Fibroblast of lung (primary cell): ENCODE measurements around the gene F11. TPM values are rescaled to one million over a fixed set of nuclear protein-coding genes. Genes with fewer than 3 reads are reported as not detected.
A peak's percentile ranks its signal among the peaks of the same experiment; 100 is the strongest.

Experiments
- DNase-seq, 2 donors: peaks; one replicate each; pipeline versions ENCODE4 v3.0.0 to v3.0.0-alpha.2; 2010; ENCODE audit warnings: low read depth in 2 of 2
- H2AFZ ChIP-seq: 2 replicates; pipeline ENCODE4 v1.5.1; 2012; ENCODE audit warnings: low read length, control low read depth, inconsistent platforms
- H3K27ac ChIP-seq: 2 replicates; pipeline ENCODE4 v1.5.1; 2011; ENCODE audit warnings: low read length, control low read depth; ENCODE audit not compliant: insufficient read depth
- H3K27me3 ChIP-seq: 2 replicates; pipeline ENCODE4 v1.5.1; 2011; ENCODE audit warnings: mild to moderate bottlenecking, low read length; ENCODE audit not compliant: control insufficient read depth, insufficient read depth
- H3K36me3 ChIP-seq: 2 replicates; pipeline ENCODE4 v1.5.1; 2011; ENCODE audit warnings: low read length; ENCODE audit not compliant: control insufficient read depth, insufficient read depth
- H3K4me1 ChIP-seq: 2 replicates; pipeline ENCODE4 v1.5.1; 2011; ENCODE audit warnings: low read length; ENCODE audit not compliant: control insufficient read depth, insufficient read depth; ENCODE audit errors: extremely low read depth
- H3K4me2 ChIP-seq: 2 replicates; pipeline ENCODE4 v1.5.1; 2011; ENCODE audit warnings: low read length, control low read depth; ENCODE audit not compliant: insufficient read depth; ENCODE audit errors: extremely low read depth
- H3K4me3 ChIP-seq, 4 experiments: fragments of 200-600 bp in 1 of 4; sonication (generic) in 1 of 4; replicated peaks in 1 of 4; 2 replicates each; pipeline ENCODE4 v1.5.1; 2011 to 2016; ENCODE audit warnings: low read length in 4 of 4, low read depth in 3 of 4, mild to moderate bottlenecking in 3 of 4, control low read depth in 2 of 4, inconsistent platforms in 1 of 4, mixed read lengths in 1 of 4; ENCODE audit not compliant: insufficient read depth in 1 of 4; ENCODE audit errors: control extremely low read depth in 1 of 4
- H3K79me2 ChIP-seq: 2 replicates; pipeline ENCODE4 v1.5.1; 2012; ENCODE audit warnings: mild to moderate bottlenecking, low read length, inconsistent platforms; ENCODE audit not compliant: control insufficient read depth, insufficient read depth
- H3K9ac ChIP-seq: 2 replicates; pipeline ENCODE4 v1.5.1; 2011; ENCODE audit warnings: mild to moderate bottlenecking, low read length, control low read depth; ENCODE audit not compliant: insufficient read depth
- H3K9me3 ChIP-seq: 2 replicates; pipeline ENCODE4 v1.5.1; 2012; ENCODE audit warnings: low read depth, low read length; ENCODE audit not compliant: control insufficient read depth, insufficient read depth
- H4K20me1 ChIP-seq: 2 replicates; pipeline ENCODE4 v1.5.1; 2011; ENCODE audit warnings: low read length; ENCODE audit not compliant: control insufficient read depth, insufficient read depth; ENCODE audit errors: extremely low read depth
- CTCF ChIP-seq, 2 donors: IDR thresholded peaks in 1 of 2; conservative IDR thresholded peaks in 1 of 2; 1 replicate in 1 of 2; 2 replicates in 1 of 2; pipeline ENCODE4 v1.5.1; 2011 to 2012; ENCODE audit warnings: low read length in 2 of 2, control low read depth in 1 of 2, inconsistent platforms in 1 of 2, low read depth in 1 of 2, mild to moderate bottlenecking in 1 of 2
- EZH2 ChIP-seq: IDR thresholded peaks from 2 replicates; pipeline ENCODE4 v1.5.1; 2012; ENCODE audit warnings: low read length, control low read depth, mild to moderate bottlenecking; ENCODE audit errors: missing control alignments
- polyA minus RNA-seq: library from RNA; depleted of rRNA, polyadenylated mRNA; stranded (reverse); fragments of >200 nt; gene quantifications from 2 replicates; pipeline ENCODE4 v1.2.3, GENCODE V29; 2011; ENCODE audit warnings: low replicate concordance
- polyA plus RNA-seq, 2 donors: library from polyadenylated mRNA; depleted of rRNA in 1 of 2; stranded (reverse) in 1 of 2; unstranded in 1 of 2; fragments of >200 nt; gene quantifications; 2 replicates each; pipeline ENCODE4 v1.2.1, GENCODE V29; 2011 to 2012; ENCODE audit warnings: missing spikeins in 1 of 2
- total RNA-seq: library from RNA; depleted of rRNA; stranded (reverse); fragments of >200 nt; gene quantifications from 2 replicates; pipeline ENCODE4 v1.2.1, GENCODE V29; 2014

F11 gene
- total RNA-seq (not detected in 2 replicates), polyA plus RNA-seq (not detected in 2 replicates), polyA minus RNA-seq (not detected in 2 replicates)
- not detected in 2 replicates for polyA plus RNA-seq (2012)

DNA sequence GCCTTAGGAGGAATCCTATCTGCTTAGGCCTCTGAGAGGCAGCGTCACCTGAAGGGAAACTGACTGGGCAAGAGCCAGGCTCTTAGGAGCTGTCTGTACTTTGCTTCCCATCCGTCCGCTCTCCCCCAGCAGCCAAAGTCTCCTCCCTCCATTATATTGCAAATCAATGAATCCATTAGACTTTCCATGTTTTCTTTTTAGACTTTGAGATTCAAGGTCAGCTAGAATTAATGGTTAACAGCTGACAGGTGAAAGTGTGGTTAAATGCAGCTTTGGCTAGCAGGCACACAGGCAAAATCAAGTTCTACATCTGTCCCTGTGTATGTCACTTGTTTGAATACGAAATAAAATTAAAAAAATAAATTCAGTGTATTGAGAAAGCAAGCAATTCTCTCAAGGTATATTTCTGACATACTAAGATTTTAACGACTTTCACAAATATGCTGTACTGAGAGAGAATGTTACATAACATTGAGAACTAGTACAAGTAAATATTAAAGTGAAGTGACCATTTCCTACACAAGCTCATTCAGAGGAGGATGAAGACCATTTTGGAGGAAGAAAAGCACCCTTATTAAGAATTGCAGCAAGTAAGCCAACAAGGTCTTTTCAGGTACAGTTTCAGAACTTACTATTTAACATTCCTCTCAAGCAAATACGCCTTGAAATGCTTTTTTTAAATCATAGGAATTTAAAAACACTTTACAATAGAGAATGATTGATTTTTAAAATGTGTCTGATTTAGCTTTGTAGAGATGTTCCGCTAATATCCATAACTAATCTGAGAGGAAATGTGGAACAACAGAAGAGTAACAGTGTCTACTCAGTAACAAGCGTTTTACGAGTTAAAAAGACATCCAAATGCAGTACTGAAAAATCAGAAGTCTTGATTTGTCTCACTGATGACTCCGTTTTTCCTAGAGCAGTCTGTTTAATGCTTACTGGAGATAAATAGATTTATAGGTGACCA lies at the start of gene F11:
Gene F11 (plus strand): TSS at position 507 of the 970 bp plus-strand sequence. CDS start 948 bp downstream, outside the sequence.
- H3K27me3 ChIP-seq = no peaks in the 10 kb centered on the region
- TF ChIP-seq EZH2 (no peak), CTCF (conservative IDR thresholded peaks at IDR 0.05 in 1 of 2, IDR thresholded peaks at IDR 0.05 in 1 of 2; ENCODE audit: low read depth in 1 of 2, low read length in 2 of 2) (no peak)
- H3K36me3 ChIP-seq = no peaks in the 10 kb centered on the region
- no peaks in the 10 kb centered on the region for H3K79me2 ChIP-seq
- no peaks in the 10 kb centered on the region for H3K9me3 ChIP-seq
- no peak within 1 kb of the TSS for H3K27ac ChIP-seq
- H3K4me1 ChIP-seq = no peaks in the 10 kb centered on the region
- no peak within 1 kb of the TSS for H3K9ac ChIP-seq
- no peaks in the 10 kb centered on the region for H4K20me1 ChIP-seq
- no peak for DNase-seq
- no peak within 1 kb of the TSS for H2AFZ ChIP-seq
- H3K4me3 ChIP-seq = peak within 1 kb of the TSS in 1 of 4 experiments; percentile 48
- H3K4me2 ChIP-seq = no peak within 1 kb of the TSS

GRCh38 chr4:186216465-186217024 lies 49.4 kb upstream of the F11 start:
- Histone ChIP-seq H3K36me3 (no peaks in the 10 kb centered on the region), H2AFZ (no peak overlapping the region), H3K4me2 (no peak overlapping the region), H3K9me3 (no peaks in the 10 kb centered on the region), H3K27me3 (no peaks in the 10 kb centered on the region), H3K4me3 (no peak overlapping the region), H4K20me1 (no peaks in the 10 kb centered on the region), H3K79me2 (no peaks in the 10 kb centered on the region), H3K4me1 (no peaks in the 10 kb centered on the region), H3K27ac (no peak overlapping the region), H3K9ac (no peak overlapping the region)
- no peak for TF ChIP-seq CTCF (conservative IDR thresholded peaks at IDR 0.05 in 1 of 2, IDR thresholded peaks at IDR 0.05 in 1 of 2; ENCODE audit: low read depth in 1 of 2, low read length in 2 of 2)
- no peak for TF ChIP-seq EZH2
- DNase-seq = peak in 1 of 2 donors; percentile 34

- Histone ChIP-seq H3K27ac (no peak overlapping the region), H2AFZ (no peak overlapping the region), H3K4me3 (no peak overlapping the region), H3K79me2 (no peaks in the 10 kb centered on the region), H3K36me3 (no peaks in the 10 kb centered on the region), H3K4me2 (no peak overlapping the region), H3K9me3 (no peaks in the 10 kb centered on the region), H3K9ac (no peak overlapping the region), H3K4me1 (no peaks in the 10 kb centered on the region), H3K27me3 (no peaks in the 10 kb centered on the region), H4K20me1 (no peaks in the 10 kb centered on the region)
- DNase-seq = no peak
- TF ChIP-seq EZH2 (no peak), CTCF (conservative IDR thresholded peaks at IDR 0.05 in 1 of 2, IDR thresholded peaks at IDR 0.05 in 1 of 2; ENCODE audit: low read depth in 1 of 2, low read length in 2 of 2) (no peak)
These were observed 48.2 kb upstream of the F11 start for GRCh38 chr4:186217733-186218293.
